ENCODE results near the gene SORCS2. TPM values are rescaled to one million over a fixed set of nuclear protein-coding genes. Genes with fewer than 3 reads are reported as not detected.

The SORCS2 gene
- total RNA-seq, 1 donor from 2014 or later: 10.9 TPM

- no peaks in the 10 kb centered on the region for H3K36me3 Mint-ChIP-seq (ENCODE audit: low read depth)
- no peak overlapping the region for H3K27ac Mint-ChIP-seq (ENCODE audit: unreplicated experiment)
- TF ChIP-seq CTCF (IDR thresholded peaks at IDR 0.05): no peak
These were observed 48.0 kb downstream of the SORCS2 start for GRCh38 chr4:7240306-7240705.

GRCh38 chr4:7241597-7242125 is 49.3 kb downstream of the SORCS2 start:
- TF ChIP-seq CTCF (IDR thresholded peaks at IDR 0.05): no peak
- Mint-ChIP-seq H3K27me3 (ENCODE audit: low read depth) (peaks cover 15% of the 10 kb centered on the region), H3K4me1 (ENCODE audit: low read depth) (peaks cover 7% of the 10 kb centered on the region), H3K27ac (ENCODE audit: unreplicated experiment) (no peak overlapping the region), H3K36me3 (ENCODE audit: low read depth) (no peaks in the 10 kb centered on the region), H3K4me3 (ENCODE audit: unreplicated experiment) (no peak overlapping the region), H3K9me3 (ENCODE audit: low read depth) (no peaks in the 10 kb centered on the region)
- no peak for DNase-seq (ENCODE audit: low spot score)

More at GRCh38 chr4:7240306-7240705, 48.0 kb downstream of the SORCS2 start:
- peaks cover 12% of the 10 kb centered on the region for H3K4me1 Mint-ChIP-seq (ENCODE audit: low read depth)
- H3K4me3 Mint-ChIP-seq (ENCODE audit: unreplicated experiment): no peak overlapping the region
- H3K27me3 Mint-ChIP-seq (ENCODE audit: low read depth): peaks cover 12% of the 10 kb centered on the region
- DNase-seq (ENCODE audit: low spot score): no peak
- no peaks in the 10 kb centered on the region for H3K9me3 Mint-ChIP-seq (ENCODE audit: low read depth)

DNA sequence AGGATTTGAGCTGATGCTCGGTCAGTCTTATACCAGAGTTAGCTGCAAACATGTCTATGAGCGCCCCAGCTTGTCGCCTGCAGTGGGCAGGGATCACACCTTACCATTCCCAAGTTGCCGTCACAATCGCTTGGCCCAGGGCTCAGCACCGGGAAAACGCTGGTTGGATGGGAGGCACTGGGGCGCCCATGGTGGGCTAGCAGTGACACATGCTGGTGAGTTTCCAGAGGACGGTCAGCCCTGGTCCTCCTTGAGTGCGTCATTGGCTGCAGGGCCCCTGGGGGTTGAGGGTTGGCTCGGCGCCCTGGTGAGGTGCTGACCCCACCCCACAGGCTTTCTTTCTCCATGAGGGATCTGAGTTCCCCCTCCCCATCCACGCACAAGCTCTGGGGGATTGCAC is 50.4 kb downstream of the SORCS2 start:
- Mint-ChIP-seq H3K36me3 (ENCODE audit: low read depth) (no peaks in the 10 kb centered on the region), H3K4me1 (ENCODE audit: low read depth) (no peaks in the 10 kb centered on the region), H3K27me3 (ENCODE audit: low read depth) (peaks cover 15% of the 10 kb centered on the region), H3K9me3 (ENCODE audit: low read depth) (no peaks in the 10 kb centered on the region), H3K27ac (ENCODE audit: unreplicated experiment) (no peak overlapping the region), H3K4me3 (ENCODE audit: unreplicated experiment) (no peak overlapping the region)
- DNase-seq (ENCODE audit: low spot score): no peak
- TF ChIP-seq CTCF (IDR thresholded peaks at IDR 0.05): no peak

DNA sequence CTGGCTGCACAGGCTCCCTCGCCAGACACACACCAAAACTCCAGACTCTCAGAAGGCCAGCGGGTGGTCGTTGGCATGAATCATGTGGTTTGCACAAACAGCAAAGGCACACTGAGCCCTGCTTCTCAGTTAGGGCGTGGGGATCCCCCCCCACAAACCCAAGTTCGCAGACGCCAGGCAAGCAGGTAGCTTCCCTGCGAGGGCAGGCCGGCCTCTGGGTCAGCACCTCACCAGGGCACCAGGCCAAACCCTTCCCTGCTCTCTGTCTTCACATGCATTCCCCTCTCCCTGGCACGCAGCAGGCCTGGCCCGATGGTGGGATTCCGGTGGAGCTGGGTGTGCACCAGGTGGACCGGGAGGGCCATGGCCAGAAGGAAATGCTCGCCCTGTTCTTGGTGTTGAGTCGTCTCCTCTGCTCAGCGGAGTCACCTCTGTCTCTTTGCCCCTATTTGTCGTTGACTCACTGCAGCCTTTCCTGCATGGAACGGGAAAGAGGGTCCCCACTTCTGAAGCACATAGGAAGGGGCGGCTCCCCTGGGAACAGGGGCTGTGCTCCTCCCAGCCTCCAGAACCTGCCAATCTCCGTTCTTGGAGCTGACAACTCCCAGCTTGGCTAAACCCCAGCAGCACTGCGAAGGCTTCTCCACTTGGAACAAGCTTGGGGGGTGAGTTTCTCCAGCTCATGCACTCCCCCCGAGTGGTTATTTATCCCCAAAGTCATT is 51.4 kb downstream of the SORCS2 start:
- no peaks in the 10 kb centered on the region for H3K36me3 Mint-ChIP-seq (ENCODE audit: low read depth)
- no peak overlapping the region for H3K27ac Mint-ChIP-seq (ENCODE audit: unreplicated experiment)
- H3K4me1 Mint-ChIP-seq (ENCODE audit: low read depth): no peaks in the 10 kb centered on the region
- no peak overlapping the region for H3K4me3 Mint-ChIP-seq (ENCODE audit: unreplicated experiment)
- TF ChIP-seq CTCF (IDR thresholded peaks at IDR 0.05): no peak
- peaks cover 2% of the 10 kb centered on the region for H3K9me3 Mint-ChIP-seq (ENCODE audit: low read depth)
- peaks cover 15% of the 10 kb centered on the region for H3K27me3 Mint-ChIP-seq (ENCODE audit: low read depth)
- no peak for DNase-seq (ENCODE audit: low spot score)

GRCh38 chr4:7244331-7244665 is 52.0 kb downstream of the SORCS2 start:
- Mint-ChIP-seq H3K27me3 (ENCODE audit: low read depth) (peaks cover 18% of the 10 kb centered on the region), H3K36me3 (ENCODE audit: low read depth) (peaks cover 1% of the 10 kb centered on the region), H3K4me3 (ENCODE audit: unreplicated experiment) (no peak overlapping the region), H3K9me3 (ENCODE audit: low read depth) (peaks cover 8% of the 10 kb centered on the region), H3K4me1 (ENCODE audit: low read depth) (no peaks in the 10 kb centered on the region), H3K27ac (ENCODE audit: unreplicated experiment) (no peak overlapping the region)
- DNase-seq (ENCODE audit: low spot score): no peak
- no peak for TF ChIP-seq CTCF (IDR thresholded peaks at IDR 0.05)

Data from chondrocyte (in vitro differentiated cells).